ENCODE measurements around the gene PPP3CB.

DNA sequence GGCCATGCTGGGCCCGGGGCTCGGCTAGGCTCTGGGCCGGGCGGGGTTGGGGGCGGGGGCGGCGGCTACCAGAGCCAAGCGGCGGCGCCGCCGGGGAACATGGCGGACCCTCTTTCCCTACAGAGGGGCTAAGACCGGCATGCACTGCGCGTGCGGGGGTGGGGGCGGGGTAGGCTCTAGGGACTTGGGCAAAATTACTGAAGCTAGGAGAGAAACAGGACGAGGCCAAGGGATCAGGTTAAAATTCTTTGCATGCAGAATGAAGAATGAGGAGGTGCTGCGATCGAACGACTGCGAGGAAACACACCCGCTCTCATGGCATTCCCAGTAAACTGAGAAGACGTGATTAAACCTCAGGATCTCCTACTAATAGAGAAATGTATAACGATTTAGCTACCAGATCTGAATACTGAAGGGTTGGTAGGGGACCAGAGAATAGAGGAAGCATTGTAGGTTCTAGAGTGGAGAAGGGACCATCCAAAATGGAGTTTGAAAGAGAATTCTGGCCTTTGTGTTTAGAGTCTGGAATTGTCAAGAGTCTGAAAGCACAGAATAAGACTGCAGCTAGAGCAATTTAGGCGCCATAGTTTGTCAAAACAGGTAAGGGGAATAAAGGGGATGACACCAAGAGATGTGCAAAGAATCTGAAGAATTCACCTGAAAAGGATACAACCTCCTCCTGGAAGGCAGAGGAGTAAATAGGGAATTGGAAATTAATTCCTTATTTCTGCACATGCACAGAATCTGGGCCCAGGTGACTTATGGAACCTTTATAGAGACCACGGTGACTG is at the start of gene PPP3CB:
- TF ChIP-seq, protein P1, sequence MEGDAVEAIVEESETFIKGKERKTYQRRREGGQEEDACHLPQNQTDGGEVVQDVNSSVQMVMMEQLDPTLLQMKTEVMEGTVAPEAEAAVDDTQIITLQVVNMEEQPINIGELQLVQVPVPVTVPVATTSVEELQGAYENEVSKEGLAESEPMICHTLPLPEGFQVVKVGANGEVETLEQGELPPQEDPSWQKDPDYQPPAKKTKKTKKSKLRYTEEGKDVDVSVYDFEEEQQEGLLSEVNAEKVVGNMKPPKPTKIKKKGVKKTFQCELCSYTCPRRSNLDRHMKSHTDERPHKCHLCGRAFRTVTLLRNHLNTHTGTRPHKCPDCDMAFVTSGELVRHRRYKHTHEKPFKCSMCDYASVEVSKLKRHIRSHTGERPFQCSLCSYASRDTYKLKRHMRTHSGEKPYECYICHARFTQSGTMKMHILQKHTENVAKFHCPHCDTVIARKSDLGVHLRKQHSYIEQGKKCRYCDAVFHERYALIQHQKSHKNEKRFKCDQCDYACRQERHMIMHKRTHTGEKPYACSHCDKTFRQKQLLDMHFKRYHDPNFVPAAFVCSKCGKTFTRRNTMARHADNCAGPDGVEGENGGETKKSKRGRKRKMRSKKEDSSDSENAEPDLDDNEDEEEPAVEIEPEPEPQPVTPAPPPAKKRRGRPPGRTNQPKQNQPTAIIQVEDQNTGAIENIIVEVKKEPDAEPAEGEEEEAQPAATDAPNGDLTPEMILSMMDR (IDR thresholded peaks at IDR 0.05; ENCODE audit: insufficient read depth, low read length, poor library complexity, severe bottlenecking) = no peak
- TF ChIP-seq EZH2phosphoT487 (conservative IDR thresholded peaks at IDR 0.05; ENCODE audit: low read length) = no peak
